IPS-18c (cell line): ENCODE measurements around the gene PCDHGA10.

Source experiments
- H3K4me3 ChIP-seq: 2 replicates; pipeline ENCODE4 v1.7.0; 2013; ENCODE audit warnings: low read depth, mild to moderate bottlenecking, low read length, moderate library complexity; ENCODE audit not compliant: insufficient read depth
- H3K9me3 ChIP-seq: one replicate; pipeline ENCODE4 v1.6.1; 2013; ENCODE audit warnings: mild to moderate bottlenecking, low read length, moderate library complexity; ENCODE audit not compliant: control insufficient read depth, insufficient read depth

Gene PCDHGA10

GRCh38 chr5:141439411-141440141 lies 26.8 kb downstream of the PCDHGA10 start:
- Histone ChIP-seq H3K4me3 (no peak overlapping the region), H3K9me3 (peaks cover 2% of the 10 kb centered on the region)

- Histone ChIP-seq H3K4me3 (no peak overlapping the region), H3K9me3 (peaks cover 2% of the 10 kb centered on the region)
These were observed 27.6 kb downstream of the PCDHGA10 start for GRCh38 chr5:141440341-141440740.

GRCh38 chr5:141441571-141442170 lies 28.9 kb downstream of the PCDHGA10 start:
- peaks cover 2% of the 10 kb centered on the region for H3K9me3 ChIP-seq
- no peak overlapping the region for H3K4me3 ChIP-seq

- Histone ChIP-seq H3K4me3 (no peak overlapping the region), H3K9me3 (no peaks in the 10 kb centered on the region)
These were observed 52.6 kb downstream of the PCDHGA10 start for GRCh38 chr5:141465351-141465750.
